Transverse colon (tissue), 4 donors: ENCODE results near the gene SRM.

Experiments
- CTCF ChIP-seq, 5 experiments: fragments of 200-600 bp in 3 of 5; fragments of 450-650 bp in 2 of 5; sonication (generic) in 3 of 5; IDR thresholded peaks; 1 replicate in 2 of 5; 2 replicates in 3 of 5; pipeline ENCODE4 v1.5.1; 2016 to 2017; ENCODE audit warnings: antibody characterized with exemption in 5 of 5, inconsistent platforms in 3 of 5, mild to moderate bottlenecking in 2 of 5, moderate library complexity in 1 of 5
- POLR2A ChIP-seq: fragments of 450-650 bp; IDR thresholded peaks from one replicate; pipeline ENCODE4 v1.6.1; 2016; ENCODE audit warnings: antibody characterized with exemption, mild to moderate bottlenecking, moderate library complexity
- POLR2AphosphoS5 ChIP-seq, 3 donors: sonication (generic); formaldehyde crosslinking; IDR thresholded peaks; one replicate each; pipeline ENCODE4 v1.6.1; 2016; ENCODE audit warnings: antibody characterized with exemption in 3 of 3

DNA sequence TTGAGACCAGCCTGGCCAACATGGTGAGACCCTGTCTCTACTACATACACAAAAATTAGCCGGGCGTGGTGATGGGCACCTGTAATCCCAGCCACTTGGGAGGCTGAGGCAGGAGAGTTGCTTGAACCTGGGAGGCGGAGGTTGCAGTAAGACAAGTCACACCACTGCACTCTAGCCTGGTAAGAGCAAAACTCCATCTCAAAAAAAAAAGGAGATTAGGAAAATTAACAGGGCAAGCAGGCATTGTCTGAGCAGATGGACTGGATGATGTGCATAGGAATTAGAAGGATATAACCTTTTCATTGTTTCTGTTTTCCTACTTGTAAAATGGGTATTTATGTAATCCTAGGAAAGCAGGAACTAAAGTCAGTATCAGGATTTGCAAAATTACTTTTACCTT lies 31.8 kb downstream of the SRM start:
- TF ChIP-seq CTCF (IDR thresholded peaks at IDR 0.05) = no peak
- no peak for TF ChIP-seq POLR2A
- TF ChIP-seq POLR2AphosphoS5 (IDR thresholded peaks at IDR 0.05) = no peak
